IMR-90 (cell line): Measurements from ENCODE around the gene CUEDC2. TPM values are rescaled to one million over a fixed set of nuclear protein-coding genes. Genes with fewer than 3 reads are reported as not detected.

ENCODE experiments used
- ATAC-seq: fragments of 200-7000 bp; cut with Tn5 transposase; 2 replicates; pipeline ENCODE4 v1.9.1; 2020; ENCODE audit warnings: low read depth, mild to moderate bottlenecking, moderate library complexity
- BruUV-seq: library from RNA; stranded (reverse); fragments of 400-500 nt; replicated peaks from 2 replicates; lab custom pipeline; 2021; lab: Mats Ljungman, UMichigan
- CTCF ChIA-PET: fragments of 300-600 bp; formaldehyde crosslinking; extraction: SDS; loops from one replicate; lab custom pipeline; 2021; ENCODE audit warnings: antibody characterized with exemption; lab: Yijun Ruan, JAX
- POLR2A ChIA-PET: fragments of 300-600 bp; sonication (Branson Sonifier 250); formaldehyde crosslinking; loops from one replicate; lab custom pipeline; 2022; ENCODE audit warnings: antibody characterized with exemption; ENCODE audit not compliant: unreplicated experiment; lab: Charles Lee
- DNase-seq: peaks from one replicate; pipeline ENCODE4 v3.0.0; 2013
- H2AFZ ChIP-seq: replicated peaks from 2 replicates; pipeline ENCODE3; 2013; ENCODE audit warnings: low read length, mild to moderate bottlenecking; ENCODE audit not compliant: poor library complexity
- H2AK5ac ChIP-seq: 2 replicates; pipeline ENCODE4 v1.6.1; 2013; ENCODE audit warnings: low read depth, low read length, inconsistent platforms
- H2AK9ac ChIP-seq: replicated peaks from 2 replicates; pipeline ENCODE3; 2013; ENCODE audit warnings: mild to moderate bottlenecking, low read depth, low read length, moderate library complexity; ENCODE audit not compliant: poor library complexity
- H2BK120ac ChIP-seq: 2 replicates; pipeline ENCODE4 v1.6.1; 2013; ENCODE audit warnings: low read depth, low read length, inconsistent platforms
- H2BK15ac ChIP-seq: 3 replicates; pipeline ENCODE4 v1.6.1; 2013; ENCODE audit warnings: low read depth, low read length, inconsistent platforms
- H2BK20ac ChIP-seq: 2 replicates; pipeline ENCODE4 v1.6.1; 2013; ENCODE audit warnings: low read depth, mild to moderate bottlenecking, inconsistent platforms, low read length, moderate library complexity
- H2BK5ac ChIP-seq: 2 replicates; pipeline ENCODE4 v1.6.1; 2013; ENCODE audit warnings: mild to moderate bottlenecking, low read depth, low read length, inconsistent platforms; ENCODE audit not compliant: poor library complexity, severe bottlenecking
- H3K14ac ChIP-seq: replicated peaks from 2 replicates; pipeline ENCODE4 v1.6.1; 2013; ENCODE audit warnings: low read depth, low read length, inconsistent platforms
- H3K18ac ChIP-seq: 2 replicates; pipeline ENCODE4 v1.6.1; 2013; ENCODE audit warnings: low read depth, low read length, control low read depth
- H3K23ac ChIP-seq: 2 replicates; pipeline ENCODE4 v1.6.1; 2013; ENCODE audit warnings: low read depth, low read length, inconsistent platforms
- H3K27ac ChIP-seq: 2 replicates; pipeline ENCODE4 v1.5.1; 2013; ENCODE audit warnings: mild to moderate bottlenecking, control low read depth, low read length; ENCODE audit not compliant: insufficient read depth
- H3K27me3 ChIP-seq: 2 replicates; pipeline ENCODE4 v1.6.1; 2013; ENCODE audit warnings: low read length; ENCODE audit not compliant: control insufficient read depth, insufficient read depth
- H3K36me3 ChIP-seq: 2 replicates; pipeline ENCODE4 v1.6.1; 2013; ENCODE audit warnings: low read length, mixed read lengths; ENCODE audit not compliant: control insufficient read depth, insufficient read depth
- H3K4ac ChIP-seq: 2 replicates; pipeline ENCODE4 v1.6.1; 2013; ENCODE audit warnings: low read depth, low read length, inconsistent platforms
- H3K4me1 ChIP-seq: 2 replicates; pipeline ENCODE4 v1.6.1; 2013; ENCODE audit warnings: low read length, mixed read lengths; ENCODE audit not compliant: control insufficient read depth, insufficient read depth
- H3K4me2 ChIP-seq: 2 replicates; pipeline ENCODE4 v1.6.1; 2013; ENCODE audit warnings: low read depth, mild to moderate bottlenecking, control low read depth, low read length, moderate library complexity
- H3K4me3 ChIP-seq: 2 replicates; pipeline ENCODE4 v1.5.1; 2013; ENCODE audit warnings: low read depth, mild to moderate bottlenecking, control low read depth, low read length, moderate library complexity; ENCODE audit not compliant: insufficient read depth
- H3K56ac ChIP-seq: 2 replicates; pipeline ENCODE4 v1.6.1; 2013; ENCODE audit warnings: low read length, inconsistent platforms; ENCODE audit not compliant: insufficient read depth; ENCODE audit errors: extremely low read depth
- H3K79me1 ChIP-seq, 2 experiments: 2 replicates each; pipeline ENCODE4 v1.6.1; 2013; ENCODE audit warnings: low read length in 2 of 2, inconsistent platforms in 1 of 2, low read depth in 1 of 2
- H3K9ac ChIP-seq: 2 replicates; pipeline ENCODE4 v1.6.1; 2013; ENCODE audit warnings: low read depth, low read length, control low read depth
- H3K9me1 ChIP-seq: 2 replicates; pipeline ENCODE4 v1.6.1; 2013; ENCODE audit warnings: low read length, inconsistent platforms; ENCODE audit not compliant: insufficient read depth
- H3K9me3 ChIP-seq: 2 replicates; pipeline ENCODE4 v1.6.1; 2013; ENCODE audit warnings: low read length; ENCODE audit not compliant: control insufficient read depth, insufficient read depth
- H4K20me1 ChIP-seq: 2 replicates; pipeline ENCODE4 v1.6.1; 2013; ENCODE audit warnings: low read length, inconsistent platforms; ENCODE audit not compliant: insufficient read depth
- H4K5ac ChIP-seq: 2 replicates; pipeline ENCODE4 v1.6.1; 2013; ENCODE audit warnings: mild to moderate bottlenecking, low read depth, low read length, control low read depth
- H4K8ac ChIP-seq, 2 experiments: 2 replicates each; pipeline ENCODE4 v1.6.1; 2013; ENCODE audit warnings: low read depth in 2 of 2, low read length in 2 of 2, control low read depth in 1 of 2, inconsistent platforms in 1 of 2
- H4K91ac ChIP-seq: 2 replicates; pipeline ENCODE4 v1.6.1; 2013; ENCODE audit warnings: low read depth, low read length, inconsistent platforms; ENCODE audit not compliant: insufficient read depth
- BHLHE40 ChIP-seq: fragments of 150-350 bp; IDR thresholded peaks from 2 replicates; pipeline ENCODE4 v1.6.1; 2016; ENCODE audit warnings: mild to moderate bottlenecking, low read depth, low read length
- CHD1 ChIP-seq: IDR thresholded peaks from 2 replicates; pipeline ENCODE4 v1.6.1; 2012; ENCODE audit warnings: low read depth, low read length, improper control_type of control experiment
- CTCF ChIP-seq: conservative IDR thresholded peaks from 2 replicates; pipeline ENCODE4 v1.5.1; 2012; ENCODE audit warnings: mild to moderate bottlenecking, low read depth, low read length, improper control_type of control experiment
- ELK1 ChIP-seq: fragments of 150-350 bp; IDR thresholded peaks from 2 replicates; pipeline ENCODE4 v1.6.1; 2016; ENCODE audit warnings: low read depth, mild to moderate bottlenecking, low read length, moderate library complexity, borderline replicate concordance
- FOS ChIP-seq: fragments of 150-350 bp; IDR thresholded peaks from 2 replicates; pipeline ENCODE4 v1.6.1; 2016; ENCODE audit warnings: low read depth, low read length
- MAZ ChIP-seq: IDR thresholded peaks from 2 replicates; pipeline ENCODE4 v1.6.1; 2012; ENCODE audit warnings: low read depth, mild to moderate bottlenecking, low read length, improper control_type of control experiment, moderate library complexity, borderline replicate concordance
- MXI1 ChIP-seq: IDR thresholded peaks from 2 replicates; pipeline ENCODE4 v1.6.1; 2012; ENCODE audit warnings: low read depth, mild to moderate bottlenecking, low read length, moderate library complexity, borderline replicate concordance
- NFE2L2 ChIP-seq: fragments of 150-350 bp; IDR thresholded peaks from 2 replicates; pipeline ENCODE4 v1.6.1; 2016; ENCODE audit warnings: low read depth, mild to moderate bottlenecking, low read length
- POLR2A ChIP-seq: IDR thresholded peaks from 2 replicates; pipeline ENCODE4 v1.6.1; 2012; ENCODE audit warnings: mild to moderate bottlenecking, low read depth, low read length
- RAD21 ChIP-seq: IDR thresholded peaks from 2 replicates; pipeline ENCODE4 v1.6.1; 2012; ENCODE audit warnings: low read length, improper control_type of control experiment
- RCOR1 ChIP-seq: IDR thresholded peaks from 2 replicates; pipeline ENCODE4 v1.6.1; 2012; ENCODE audit warnings: mild to moderate bottlenecking, low read length, improper control_type of control experiment; ENCODE audit not compliant: insufficient replicate concordance
- RFX5 ChIP-seq: IDR thresholded peaks from 2 replicates; pipeline ENCODE4 v1.8.0; 2012; ENCODE audit warnings: low read depth, mild to moderate bottlenecking, low read length, moderate library complexity
- SMC3 ChIP-seq: fragments of 150-350 bp; IDR thresholded peaks from 2 replicates; pipeline ENCODE4 v1.6.1; 2016; ENCODE audit warnings: low read depth, mild to moderate bottlenecking, antibody characterized with exemption, low read length, moderate library complexity
- USF2 ChIP-seq: fragments of 150-350 bp; IDR thresholded peaks from 2 replicates; pipeline ENCODE4 v1.6.1; 2017; ENCODE audit warnings: mild to moderate bottlenecking, antibody characterized with exemption, low read length, low read depth
- WGBS, 2 experiments: methylation state at CpG; one replicate each; pipeline versions ENCODE4 v1.1.5 to v1.1.7; 2013; ENCODE audit warnings: missing lambda C conversion rate in 2 of 2; ENCODE audit not compliant: insufficient read length in 1 of 2; ENCODE audit errors: extremely low coverage in 2 of 2; 5-methylcytosine and 5-hydroxymethylcytosine counted together
- dilution Hi-C: fragments of 300-500 bp; cut with HindIII; formaldehyde crosslinking; loops from one replicate; pipeline ENCODE4 v1.14.3; 2018; ENCODE audit warnings: low sequenced_read_pairs; ENCODE audit not compliant: unreplicated experiment
- in situ Hi-C: fragments of 300-500 bp; cut with MboI; formaldehyde crosslinking; loops from 3 replicates; pipeline ENCODE4 v1.14.3; 2019; ENCODE audit warnings: low sequenced_read_pairs, inconsistent platforms, mixed read lengths
- intact Hi-C: fragments of 100-400 bp; cut with micrococcal nuclease; formaldehyde crosslinking; loops from 2 replicates; pipeline ENCODE4 v1.10.0; 2022
- polyA plus RNA-seq, 3 experiments: library from polyadenylated mRNA; depleted of rRNA; stranded (reverse); fragments of >200 nt; gene quantifications; 2 replicates each; pipeline ENCODE4 v1.2.3, GENCODE V29; 2012; ENCODE audit warnings: low replicate concordance in 1 of 3
- total RNA-seq: library from RNA; depleted of rRNA; stranded (reverse); fragments of >200 nt; gene quantifications from 2 replicates; pipeline ENCODE4 v1.2.3, GENCODE V29; 2012

The CUEDC2 gene
- total and polyA plus RNA-seq, 2 of the 4 experiments (the other 2 are of a cell fraction): 55.7 to 84.9 TPM

- H3K9me1 ChIP-seq: no peaks in the 10 kb centered on the region
- H3K18ac ChIP-seq: no peak overlapping the region
- H2AK5ac ChIP-seq: no peak overlapping the region
- no peaks in the 10 kb centered on the region; a peak in 1 of 4 replicates for H3K79me1 ChIP-seq
- H2AK9ac ChIP-seq: no peak overlapping the region
- no peak overlapping the region for H3K27ac ChIP-seq
- ChIA-PET POLR2A (no interaction called here), CTCF (no interaction called here)
- no peak overlapping the region for H4K91ac ChIP-seq
- no peak overlapping the region for H4K5ac ChIP-seq
- no peak overlapping the region for H3K23ac ChIP-seq
- ATAC-seq (no peak), DNase-seq (no peak)
- H3K27me3 ChIP-seq: no peaks in the 10 kb centered on the region
- no peak overlapping the region for H3K4ac ChIP-seq
- dilution Hi-C loops (no loop called here), in situ Hi-C loops (no loop called here), intact Hi-C loops (no loop called here)
- TF ChIP-seq MXI1 (no peak), CHD1 (no peak), RCOR1 (no peak), MAZ (no peak), BHLHE40 (no peak), RFX5 (no peak), USF2 (no peak), FOS (no peak), RAD21 (no peak), CTCF (no peak), ELK1 (no peak), NFE2L2 (no peak), SMC3 (no peak), POLR2A (no peak)
- peaks cover 65% of the 10 kb centered on the region for H3K36me3 ChIP-seq
- H2BK5ac ChIP-seq: no peak overlapping the region
- H3K14ac ChIP-seq: no peak overlapping the region
- no peak overlapping the region for H3K9ac ChIP-seq
- no peak overlapping the region for H2AFZ ChIP-seq
- no peaks in the 10 kb centered on the region for H3K4me1 ChIP-seq
- H4K20me1 ChIP-seq: 0 out of 2 replicates have a peak, but pooled peaks cover 4% of the 10 kb centered on the region
- BruUV-seq: no TSS peak
- H2BK120ac ChIP-seq: no peak overlapping the region
- no peak overlapping the region for H3K4me2 ChIP-seq
- no peak overlapping the region for H3K4me3 ChIP-seq
- no peaks in the 10 kb centered on the region for H3K9me3 ChIP-seq
- H4K8ac ChIP-seq: no peak overlapping the region
- H2BK15ac ChIP-seq: no peak overlapping the region
- no peak overlapping the region for H3K56ac ChIP-seq
- WGBS, 2 experiments: no CpG with 5 or more reads among the region's 6 CpGs
- H2BK20ac ChIP-seq: no peak overlapping the region
Measured at GRCh38 chr10:102379383-102379782, 53.0 kb downstream of the CUEDC2 start.
